ENCODE measurements around the gene IL6R. TPM values are rescaled to one million over a fixed set of nuclear protein-coding genes. Genes with fewer than 3 reads are reported as not detected.

The IL6R gene
- total RNA-seq, 2 donors from 2014 or later = 19.6 to 24.1 TPM

DNA sequence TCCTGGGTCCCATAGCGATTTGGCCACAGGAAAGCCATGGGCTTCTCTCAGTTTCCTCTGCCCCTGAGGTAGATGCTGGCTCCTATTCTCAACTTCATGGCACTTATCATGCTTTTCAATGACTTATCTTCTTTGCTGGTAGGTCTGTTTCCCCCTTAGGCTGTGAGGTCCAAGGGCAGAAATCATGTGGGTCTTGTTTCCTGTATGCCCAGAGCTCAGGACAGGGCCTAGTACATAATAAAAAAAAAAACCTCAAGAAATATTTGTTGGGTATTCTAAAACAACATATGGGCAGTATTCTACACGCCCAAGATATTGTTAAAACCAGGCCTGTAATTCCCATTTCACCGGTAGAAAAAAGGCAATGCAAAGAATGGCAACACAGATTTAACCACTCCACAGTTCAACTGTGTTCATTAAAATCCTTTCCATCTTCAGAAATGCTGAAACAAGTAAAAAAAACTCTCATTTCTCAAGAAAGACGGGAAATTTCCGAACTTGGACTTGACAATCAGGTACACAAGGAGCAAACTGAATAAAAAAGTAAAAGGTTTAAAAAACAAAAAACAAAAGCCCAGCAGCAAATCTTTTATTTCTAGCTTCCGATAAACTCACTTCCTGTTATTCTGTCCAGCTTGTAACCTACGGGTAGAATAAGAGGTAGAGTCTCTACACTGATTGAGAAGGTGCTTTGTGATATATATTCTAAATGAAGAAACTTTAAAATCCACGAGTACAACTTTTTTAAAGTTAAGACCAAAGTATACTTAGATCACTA, 90.5 kb downstream of the IL6R start:
- intact Hi-C loops (cut with DNase I) = no loop called here
- DNase-seq (ENCODE audit: low spot score) = no peak

GRCh38 chr1:154496383-154496782, 91.2 kb downstream of the IL6R start:
- no peak for DNase-seq (ENCODE audit: low spot score)
- intact Hi-C loops (cut with DNase I) = no loop called here

DNA sequence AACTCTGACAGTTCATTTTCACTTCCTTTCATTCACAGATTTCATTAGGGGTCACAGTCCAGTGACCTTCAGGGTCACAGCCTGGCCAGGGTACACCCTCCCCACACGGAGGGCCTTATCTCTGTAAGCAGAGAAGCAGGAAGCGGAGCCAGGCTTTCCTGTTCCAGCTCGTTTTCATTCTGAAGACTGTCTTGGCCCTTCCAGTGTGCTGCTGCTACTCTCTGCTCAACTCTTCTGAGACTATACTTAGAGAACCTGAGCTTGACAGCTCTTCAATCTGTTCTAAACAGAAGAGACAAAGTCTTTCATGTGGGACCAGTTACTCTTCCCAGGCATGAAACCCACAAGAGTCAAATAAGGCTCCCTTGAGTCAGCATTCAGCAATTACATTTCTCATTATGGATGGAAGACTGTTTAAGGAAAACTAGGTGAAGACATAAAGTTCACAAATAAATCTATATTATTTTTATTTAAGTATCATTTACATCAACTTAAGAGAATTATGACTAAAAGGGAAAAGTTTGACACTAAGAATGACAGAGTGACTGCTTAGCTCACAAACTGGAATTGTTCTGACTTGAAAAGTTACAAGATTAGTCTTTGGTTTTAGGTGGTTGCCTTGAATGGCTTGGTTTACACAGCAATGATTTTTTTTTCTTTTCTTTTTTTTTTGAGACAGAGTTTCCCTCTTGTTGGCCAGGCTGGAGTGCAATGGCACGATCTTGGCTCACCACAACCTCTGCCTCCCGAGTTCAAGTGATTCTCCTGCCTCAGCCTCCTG, 92.1 kb downstream of the IL6R start:
- intact Hi-C loops (cut with DNase I) = no loop called here
- no peak for DNase-seq (ENCODE audit: low spot score)

DNA sequence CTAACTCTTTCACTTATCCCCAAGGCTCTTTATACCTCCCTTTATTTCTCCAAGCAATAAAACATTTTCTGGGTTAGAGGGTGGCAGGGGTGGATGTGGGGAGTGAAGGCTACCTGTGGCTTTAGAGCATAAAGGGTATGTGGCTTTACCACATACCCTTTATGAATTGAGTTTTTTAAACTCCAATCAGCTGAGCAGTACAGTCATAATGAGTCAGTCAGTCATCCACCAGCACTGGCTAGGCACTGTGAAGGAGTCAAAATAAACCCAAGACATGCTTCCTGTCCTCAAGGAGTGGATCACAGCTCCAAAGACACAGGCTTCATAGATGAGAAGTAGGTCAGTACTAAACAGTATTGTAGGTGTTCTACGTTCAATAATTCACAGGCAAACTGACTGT, 94.3 kb downstream of the IL6R start:
- DNase-seq (ENCODE audit: low spot score) = no peak
- intact Hi-C loops (cut with DNase I) = no loop called here

- DNase-seq (ENCODE audit: low spot score) = no peak
- intact Hi-C loops (cut with DNase I) = no loop called here
Measured at GRCh38 chr1:154500533-154500932, 95.4 kb downstream of the IL6R start.

DNA sequence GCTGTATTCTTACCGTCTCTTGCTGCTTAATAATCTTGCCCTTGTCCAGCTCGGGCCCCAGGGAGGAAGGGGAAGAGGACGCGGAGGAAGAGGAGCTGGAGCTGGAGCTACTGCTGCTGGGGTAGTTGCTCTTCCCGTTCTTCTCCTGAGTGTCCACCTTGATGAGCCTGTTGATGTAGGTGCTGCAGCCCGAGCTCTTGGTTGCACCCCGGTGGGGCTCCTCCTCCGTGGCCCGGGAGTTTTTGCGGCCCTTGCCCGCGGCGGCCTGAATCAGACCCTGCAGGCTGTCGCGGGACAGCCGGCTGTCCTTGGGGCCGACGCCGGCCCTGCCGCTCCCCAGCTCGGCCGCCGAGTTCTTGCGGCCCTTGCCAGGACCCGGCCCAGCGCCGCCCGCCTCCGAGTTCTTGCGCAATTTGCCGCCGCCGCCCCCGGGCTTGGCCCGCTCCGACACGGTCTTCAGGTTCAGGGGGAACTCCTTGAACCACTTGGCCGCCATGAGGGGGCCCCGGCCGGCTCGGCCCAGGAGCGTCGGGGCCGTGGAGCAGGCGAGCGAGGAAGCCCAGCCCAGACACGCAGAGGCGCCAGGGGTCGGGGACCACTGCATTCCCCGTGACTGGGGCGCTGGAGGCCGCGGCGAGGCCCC, 96.4 kb downstream of the IL6R start:
- intact Hi-C loops (cut with DNase I) = no loop called here
- peak; percentile 91 for DNase-seq (ENCODE audit: low spot score)

- peak; percentile 84 for DNase-seq (ENCODE audit: low spot score)
- intact Hi-C loops (cut with DNase I) = no loop called here
Measured at GRCh38 chr1:154502066-154502743, 97.1 kb downstream of the IL6R start, which contains the start of the genes SHE and TDRD10. Gene SHE (minus strand): TSS chr1:154502412. CDS start chr1:154502026, 386 bp downstream. Gene TDRD10 (plus strand): TSS chr1:154502219. CDS start chr1:154506904, 4,685 bp downstream.

DNA sequence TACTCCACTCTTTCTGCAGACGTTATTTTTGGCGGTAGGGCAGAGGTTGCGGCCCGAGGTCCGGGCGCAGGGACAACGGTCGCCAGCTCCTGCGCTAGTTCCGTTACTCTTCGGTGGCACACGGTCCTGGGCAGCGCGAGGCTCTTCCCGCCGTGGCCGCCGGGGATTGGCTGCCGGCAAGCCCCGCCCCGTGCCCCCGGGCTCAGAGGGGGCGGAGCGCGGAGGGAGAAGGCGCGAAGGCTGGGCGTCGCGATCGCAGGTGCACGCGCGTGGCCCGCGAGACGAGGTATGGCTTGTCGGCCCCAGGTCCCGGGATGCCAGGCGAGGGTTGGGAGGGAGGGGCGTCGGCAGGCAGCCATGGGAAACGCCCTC, 97.6 kb downstream of the IL6R start:
- intact Hi-C loops (cut with DNase I) = no loop called here
- DNase-seq (ENCODE audit: low spot score) = no peak

GRCh38 chr1:154503898-154504297, 98.8 kb downstream of the IL6R start:
- intact Hi-C loops (cut with DNase I) = no loop called here
- no peak for DNase-seq (ENCODE audit: low spot score)

- intact Hi-C loops (cut with DNase I) = no loop called here
- no peak for DNase-seq (ENCODE audit: low spot score)
Measured at GRCh38 chr1:154512760-154513159, 107.6 kb downstream of the IL6R start.

- no peak for DNase-seq (ENCODE audit: low spot score)
- intact Hi-C loops (cut with DNase I) = no loop called here
Measured at GRCh38 chr1:154514066-154514553, 109.0 kb downstream of the IL6R start.

DNA sequence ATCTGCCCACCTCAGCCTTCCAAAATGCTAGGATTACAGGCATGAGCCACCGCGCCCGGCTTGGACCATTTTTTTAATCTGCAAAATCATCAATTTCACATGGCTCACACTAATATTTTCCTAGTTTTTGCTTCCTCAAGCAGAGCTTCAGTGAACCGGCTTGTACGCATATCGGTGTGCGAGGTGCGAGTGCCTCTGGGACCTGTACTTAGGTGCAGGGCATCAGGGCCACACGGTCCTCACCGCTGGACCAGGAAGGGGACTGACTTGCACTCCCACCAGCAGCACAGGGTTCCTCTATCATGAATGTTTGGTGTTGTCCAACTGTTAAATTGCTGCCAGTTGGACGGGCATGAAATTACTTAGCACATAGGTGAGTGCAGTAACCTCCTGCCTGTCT, 112.5 kb downstream of the IL6R start:
- intact Hi-C loops (cut with DNase I) = no loop called here
- DNase-seq (ENCODE audit: low spot score) = no peak

Other genes starting within 250 kb of the IL6R start
- gene TPM3, start 213.2 kb upstream of the IL6R start, total RNA-seq = 100 to 1,000 TPM; 177 to 189 TPM
- not detected for gene CFAP141, start 199.0 kb upstream of the IL6R start, total RNA-seq
- gene UBAP2L, start 184.4 kb upstream of the IL6R start, total RNA-seq = 100 to 1,000 TPM in 1 of 2 donors, 10 to 100 TPM in 1; 94.2 to 104 TPM
- 10 to 100 TPM; 63.9 to 71.6 TPM for gene HAX1, start 132.7 kb upstream of the IL6R start, total RNA-seq
- under 1 TPM in 1 of 2 donors, not detected in 1; 0.24 TPM for gene AQP10, start 84.2 kb upstream of the IL6R start, total RNA-seq
- gene ATP8B2, start 79.8 kb upstream of the IL6R start, total RNA-seq = 100 to 1,000 TPM; 130 to 153 TPM
- gene TDRD10, start 96.9 kb downstream of the IL6R start, total RNA-seq = 1 to 10 TPM; 3.4 to 5.8 TPM
- gene SHE, start 97.1 kb downstream of the IL6R start, total RNA-seq = 10 to 100 TPM; 17.9 to 22.9 TPM
- 10 to 100 TPM; 44.8 to 45.4 TPM for gene UBE2Q1, start 153.3 kb downstream of the IL6R start, total RNA-seq
- gene CHRNB2, start 162.4 kb downstream of the IL6R start, total RNA-seq = not detected
- gene ADAR, start 202.8 kb downstream of the IL6R start, total RNA-seq = 100 to 1,000 TPM; 104 to 106 TPM